Activated naive CD8-positive, alpha-beta T cell treated with anti-CD3 and anti-CD28 coated beads for 36 hours (primary cell): Measurements from ENCODE around the gene C1QTNF4. TPM values are rescaled to one million over a fixed set of nuclear protein-coding genes. Genes with fewer than 3 reads are reported as not detected.
A peak's percentile ranks its signal among the peaks of the same experiment; 100 is the strongest.
"Not testable (repeated sequence)": the region's sequence is repeated elsewhere in the genome, so short reads cannot be mapped to it uniquely, and the experiment has no call there.

Source experiments
- DNase-seq: peaks from one replicate; pipeline ENCODE4 v3.0.0; 2021
- H3K27ac Mint-ChIP-seq: one replicate; pipeline ENCODE4 v1.8.0; 2022; ENCODE audit warnings: mild to moderate bottlenecking, moderate library complexity, mixed read lengths
- H3K27me3 Mint-ChIP-seq: one replicate; pipeline ENCODE4 v1.8.0; 2022; ENCODE audit warnings: mild to moderate bottlenecking, mixed read lengths
- H3K36me3 Mint-ChIP-seq: one replicate; pipeline ENCODE4 v1.8.0; 2021; ENCODE audit warnings: mild to moderate bottlenecking, mixed read lengths
- H3K4me1 Mint-ChIP-seq: one replicate; pipeline ENCODE4 v1.8.0; 2021; ENCODE audit warnings: mixed read lengths
- H3K4me3 Mint-ChIP-seq: one replicate; pipeline ENCODE4 v1.8.0; 2022; ENCODE audit warnings: mild to moderate bottlenecking, moderate library complexity, mixed read lengths
- H3K9me3 Mint-ChIP-seq: one replicate; pipeline ENCODE4 v1.8.0; 2022; ENCODE audit warnings: mixed read lengths
- total RNA-seq, 2 experiments: library from RNA; stranded (reverse); gene quantifications; one replicate each; pipeline ENCODE4 v1.2.3, GENCODE V29; 2021

C1QTNF4 gene
- total RNA-seq, result not detected

GRCh38 chr11:47593934-47594855, at the start of gene C1QTNF4:
Gene C1QTNF4 (minus strand): TSS chr11:47594411. CDS start chr11:47590810, 3,601 bp downstream.
- Mint-ChIP-seq H3K36me3 (no peaks in the 10 kb centered on the region), H3K4me1 (peaks cover 8% of the 10 kb centered on the region), H3K27me3 (peaks cover 38% of the 10 kb centered on the region), H3K4me3 (peak within 1 kb of the TSS; percentile 34), H3K27ac (no peak within 1 kb of the TSS), H3K9me3 (no peaks in the 10 kb centered on the region)
- DNase-seq, result no peak

- Mint-ChIP-seq H3K36me3 (peaks cover 13% of the 10 kb centered on the region), H3K27ac (peak within 1 kb of the TSS; percentile 93), H3K9me3 (no peaks in the 10 kb centered on the region), H3K4me3 (peak within 1 kb of the TSS; percentile 91), H3K4me1 (peaks cover 15% of the 10 kb centered on the region), H3K27me3 (no peaks in the 10 kb centered on the region)
- DNase-seq, result peak; percentile 96
Measured at GRCh38 chr11:47642099-47642855, 48.1 kb upstream of the C1QTNF4 start, which contains the start of gene MTCH2. Gene MTCH2 (minus strand): TSS chr11:47642559. CDS start chr11:47642465, 94 bp downstream.

DNA sequence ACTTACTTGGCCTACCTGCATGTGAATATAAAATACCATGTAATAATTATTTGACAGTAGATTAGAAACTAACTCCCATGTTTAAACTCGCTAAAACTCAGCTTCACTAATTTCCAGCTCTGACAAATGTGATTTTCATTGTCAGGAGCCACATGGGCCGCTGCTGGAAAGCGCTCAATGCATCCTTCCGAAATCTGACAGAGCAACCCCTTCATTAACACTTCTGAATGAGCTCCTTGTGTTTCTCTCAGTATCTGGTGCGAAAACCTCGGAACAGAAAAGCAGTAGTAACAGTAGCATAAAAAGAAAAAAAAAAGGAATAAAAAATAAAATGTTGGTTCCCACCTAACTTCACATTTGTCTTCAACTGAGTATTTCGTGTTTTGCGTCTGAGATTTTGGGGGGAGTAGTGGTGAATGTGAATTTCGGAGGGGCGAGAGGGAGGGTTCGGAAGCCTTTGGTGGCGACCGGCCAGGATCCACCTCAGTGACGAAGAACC, 47.4 kb upstream of the C1QTNF4 start:
- H3K4me1 Mint-ChIP-seq, result peaks cover 15% of the 10 kb centered on the region
- H3K36me3 Mint-ChIP-seq, result peaks cover 13% of the 10 kb centered on the region
- H3K4me3 Mint-ChIP-seq, result peak overlapping the region; percentile 91
- H3K27me3 Mint-ChIP-seq, result no peaks in the 10 kb centered on the region
- peak overlapping the region; percentile 88 for H3K27ac Mint-ChIP-seq
- H3K9me3 Mint-ChIP-seq, result no peaks in the 10 kb centered on the region
- no peak for DNase-seq

DNA sequence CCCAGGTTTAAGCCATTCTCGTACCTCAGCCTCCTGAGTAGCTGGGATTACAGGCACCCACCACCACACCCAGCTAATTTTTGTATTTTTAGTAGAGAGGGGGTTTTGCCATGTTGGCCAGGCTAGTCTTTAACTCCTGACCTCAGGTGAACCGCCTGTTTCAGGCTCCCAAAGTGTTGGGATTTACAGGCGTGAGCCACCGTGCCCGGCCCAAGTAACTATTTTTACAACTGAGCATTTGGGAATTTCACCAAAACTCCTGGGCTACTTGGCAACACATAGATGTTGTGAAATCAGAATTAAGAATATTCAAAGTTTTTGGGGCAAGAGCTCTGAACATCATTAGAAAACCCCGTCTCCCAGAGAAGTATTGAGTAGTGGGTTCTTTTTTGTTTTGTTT, 46.3 kb upstream of the C1QTNF4 start:
- Mint-ChIP-seq H3K36me3 (peaks cover 15% of the 10 kb centered on the region), H3K4me3 (peak overlapping the region; percentile 91), H3K4me1 (peaks cover 15% of the 10 kb centered on the region)
- not testable (repeated sequence) for H3K27ac Mint-ChIP-seq, H3K27me3 Mint-ChIP-seq, H3K9me3 Mint-ChIP-seq, DNase-seq

GRCh38 chr11:47636331-47636730, 42.1 kb upstream of the C1QTNF4 start:
- Mint-ChIP-seq H3K36me3 (peaks cover 34% of the 10 kb centered on the region), H3K4me1 (peaks cover 12% of the 10 kb centered on the region)
- H3K4me3 Mint-ChIP-seq, H3K27ac Mint-ChIP-seq, H3K9me3 Mint-ChIP-seq, H3K27me3 Mint-ChIP-seq, DNase-seq: not testable (repeated sequence)

DNA sequence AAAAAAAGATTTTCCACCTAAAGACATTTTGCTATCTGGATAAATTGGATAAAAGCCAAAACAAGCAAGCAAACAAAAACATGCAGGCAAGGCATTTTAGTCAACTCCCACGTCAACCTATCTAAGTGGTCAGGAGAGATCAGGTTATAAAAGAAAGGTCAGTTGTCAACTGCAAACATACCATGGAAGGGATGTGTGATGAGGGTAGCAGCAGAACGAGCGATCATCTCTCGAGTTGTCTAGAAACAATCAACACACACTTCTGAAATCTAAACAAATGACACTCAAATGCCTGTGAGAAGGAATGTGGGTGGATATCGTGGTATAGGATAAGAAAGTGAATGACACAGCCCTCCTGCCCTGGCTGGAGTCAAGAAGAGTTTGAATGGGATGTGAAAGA, 37.3 kb upstream of the C1QTNF4 start:
- Mint-ChIP-seq H3K27ac (no peak overlapping the region), H3K9me3 (no peaks in the 10 kb centered on the region)

GRCh38 chr11:47628026-47628425, 33.8 kb upstream of the C1QTNF4 start:
- Mint-ChIP-seq H3K9me3 (no peaks in the 10 kb centered on the region), H3K27ac (no peak overlapping the region), H3K36me3 (peaks cover 31% of the 10 kb centered on the region), H3K4me3 (no peak overlapping the region), H3K4me1 (no peaks in the 10 kb centered on the region), H3K27me3 (no peaks in the 10 kb centered on the region)
- DNase-seq, result no peak

More for the DNA sequence above, 37.3 kb upstream of the C1QTNF4 start:
- H3K27me3 Mint-ChIP-seq, result no peaks in the 10 kb centered on the region
- H3K36me3 Mint-ChIP-seq, result peaks cover 39% of the 10 kb centered on the region
- DNase-seq, result no peak
- H3K4me3 Mint-ChIP-seq, result no peak overlapping the region
- no peaks in the 10 kb centered on the region for H3K4me1 Mint-ChIP-seq

DNA sequence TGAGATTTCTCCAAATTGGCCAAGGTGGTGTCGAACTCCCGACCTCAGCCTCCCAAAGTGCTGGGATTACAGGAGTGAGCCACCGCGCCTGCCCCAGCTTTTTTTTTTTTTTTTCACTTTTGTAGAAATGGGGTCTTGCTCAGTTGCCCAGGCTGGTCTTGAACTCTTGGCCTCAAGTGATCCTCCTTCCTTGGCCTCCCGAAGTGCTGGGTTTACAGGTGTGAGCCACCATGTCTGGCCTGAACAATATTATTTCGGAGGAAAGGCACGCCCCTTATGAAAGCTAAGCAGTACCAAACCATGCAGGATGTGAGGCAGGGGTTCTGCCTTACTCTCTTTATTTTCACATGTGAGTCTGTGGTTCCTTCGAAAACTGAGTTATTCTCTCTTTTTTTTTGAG, 32.0 kb upstream of the C1QTNF4 start:
- no peak for DNase-seq
- Mint-ChIP-seq H3K9me3 (no peaks in the 10 kb centered on the region), H3K4me3 (no peak overlapping the region), H3K4me1 (no peaks in the 10 kb centered on the region), H3K27me3 (no peaks in the 10 kb centered on the region), H3K36me3 (peaks cover 26% of the 10 kb centered on the region), H3K27ac (no peak overlapping the region)

- no peaks in the 10 kb centered on the region for H3K27me3 Mint-ChIP-seq
- no peak overlapping the region for H3K27ac Mint-ChIP-seq
- no peaks in the 10 kb centered on the region for H3K9me3 Mint-ChIP-seq
- peaks cover 13% of the 10 kb centered on the region for H3K36me3 Mint-ChIP-seq
- no peak for DNase-seq
- H3K4me3 Mint-ChIP-seq, result no peak overlapping the region
- H3K4me1 Mint-ChIP-seq, result no peaks in the 10 kb centered on the region
Measured at GRCh38 chr11:47620836-47621378, 26.7 kb upstream of the C1QTNF4 start.

DNA sequence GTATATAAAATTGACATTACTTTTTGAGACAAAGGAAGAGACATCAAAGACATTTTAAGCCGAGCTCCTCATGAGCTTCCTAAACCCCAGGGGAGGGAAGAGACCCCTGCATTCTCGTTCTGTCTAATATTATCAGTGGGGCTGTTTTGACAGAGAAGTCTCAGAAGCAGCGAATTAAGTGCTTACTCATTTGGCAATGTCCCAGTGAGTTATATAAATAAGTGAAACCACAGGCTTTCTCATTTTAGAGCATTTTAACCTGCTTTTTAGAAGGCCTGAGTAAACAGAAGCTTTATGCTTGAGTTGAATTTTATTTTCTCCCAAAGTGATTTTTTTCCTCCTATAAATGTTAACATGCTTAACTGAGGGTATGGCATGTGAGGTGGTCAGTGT, 23.2 kb upstream of the C1QTNF4 start:
- no peak overlapping the region for H3K4me3 Mint-ChIP-seq
- no peaks in the 10 kb centered on the region for H3K9me3 Mint-ChIP-seq
- H3K27me3 Mint-ChIP-seq, result no peaks in the 10 kb centered on the region
- no peak overlapping the region for H3K27ac Mint-ChIP-seq
- peaks cover 6% of the 10 kb centered on the region for H3K36me3 Mint-ChIP-seq
- no peak for DNase-seq
- H3K4me1 Mint-ChIP-seq, result no peaks in the 10 kb centered on the region

DNA sequence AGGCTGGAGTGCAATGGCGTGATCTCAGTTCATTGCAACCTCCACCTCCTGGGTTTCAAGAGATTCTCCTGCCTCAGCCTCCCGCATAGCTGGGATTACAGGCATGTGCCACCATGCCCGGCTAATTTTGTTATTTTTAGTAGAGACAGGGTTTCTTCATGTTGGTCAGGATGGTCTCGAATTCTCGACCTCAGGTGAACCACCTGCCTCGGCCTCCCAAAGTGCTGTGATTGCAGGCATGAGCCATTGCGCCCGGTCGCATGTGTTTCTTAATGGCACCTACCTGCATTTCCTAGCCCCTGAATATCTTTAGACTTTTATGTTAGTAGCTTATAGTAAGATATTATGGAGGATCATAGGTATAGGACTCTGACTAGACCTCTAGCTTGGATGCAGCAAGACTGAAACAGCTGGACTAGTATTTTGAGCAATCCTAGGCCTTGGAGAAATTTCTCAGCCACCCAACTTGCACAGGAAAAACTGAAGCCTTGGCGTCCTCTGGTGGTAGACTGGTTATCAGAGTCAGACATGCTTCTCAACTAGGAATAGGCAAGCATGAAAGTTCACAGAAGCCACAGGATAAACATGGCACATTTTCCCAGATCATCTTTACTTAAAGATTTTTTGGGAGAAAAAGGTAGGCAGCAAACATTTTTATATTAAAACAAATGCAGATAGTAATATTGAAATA, 22.7 kb upstream of the C1QTNF4 start:
- Mint-ChIP-seq H3K4me3 (no peak overlapping the region), H3K9me3 (no peaks in the 10 kb centered on the region), H3K27me3 (no peaks in the 10 kb centered on the region), H3K36me3 (peaks cover 6% of the 10 kb centered on the region), H3K4me1 (no peaks in the 10 kb centered on the region), H3K27ac (no peak overlapping the region)
- no peak for DNase-seq

GRCh38 chr11:47615249-47615648, 21.0 kb upstream of the C1QTNF4 start:
- no peak overlapping the region for H3K4me3 Mint-ChIP-seq
- H3K9me3 Mint-ChIP-seq, result no peaks in the 10 kb centered on the region
- no peak for DNase-seq
- no peaks in the 10 kb centered on the region for H3K4me1 Mint-ChIP-seq
- no peaks in the 10 kb centered on the region for H3K27me3 Mint-ChIP-seq
- no peak overlapping the region for H3K27ac Mint-ChIP-seq
- H3K36me3 Mint-ChIP-seq, result peaks cover 6% of the 10 kb centered on the region

DNA sequence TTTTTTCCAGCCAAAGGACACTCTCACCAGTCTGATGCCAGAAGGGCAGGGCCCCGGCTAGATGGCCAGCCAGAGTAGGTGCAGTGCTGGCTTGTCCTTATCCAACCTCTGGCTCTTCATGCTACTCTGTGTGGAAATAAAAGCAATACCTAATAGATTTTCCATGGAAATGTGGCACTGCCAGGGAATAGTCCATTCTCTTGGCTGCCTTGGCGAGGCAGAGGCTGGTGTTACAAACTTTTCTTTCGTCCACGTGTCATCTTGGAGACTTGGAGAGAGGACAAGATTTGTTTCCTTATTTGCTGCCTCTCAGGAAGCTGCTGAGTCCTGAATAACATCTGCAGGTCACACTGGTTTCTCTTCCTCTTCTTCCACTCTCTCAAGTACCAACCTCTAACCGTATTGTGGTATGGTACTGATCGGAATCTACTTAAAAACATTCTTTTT, 17.2 kb upstream of the C1QTNF4 start:
- no peaks in the 10 kb centered on the region for H3K4me1 Mint-ChIP-seq
- no peak overlapping the region for H3K4me3 Mint-ChIP-seq
- H3K27me3 Mint-ChIP-seq, result no peaks in the 10 kb centered on the region

GRCh38 chr11:47609675-47610074, 15.5 kb upstream of the C1QTNF4 start:
- H3K9me3 Mint-ChIP-seq, result no peaks in the 10 kb centered on the region
- no peaks in the 10 kb centered on the region for H3K27me3 Mint-ChIP-seq
- DNase-seq, result no peak
- no peak overlapping the region for H3K4me3 Mint-ChIP-seq
- H3K27ac Mint-ChIP-seq, result no peak overlapping the region
- H3K4me1 Mint-ChIP-seq, result no peaks in the 10 kb centered on the region
- no peaks in the 10 kb centered on the region for H3K36me3 Mint-ChIP-seq

More for the DNA sequence above, 17.2 kb upstream of the C1QTNF4 start:
- Mint-ChIP-seq H3K9me3 (no peaks in the 10 kb centered on the region), H3K27ac (no peak overlapping the region), H3K36me3 (no peaks in the 10 kb centered on the region)
- no peak for DNase-seq
